IMR-90 (cell line): ENCODE measurements around the gene NOC2L. TPM values are rescaled to one million over a fixed set of nuclear protein-coding genes. Genes with fewer than 3 reads are reported as not detected.
A peak's percentile ranks its signal among the peaks of the same experiment; 100 is the strongest.

Experiments used
- ATAC-seq: fragments of 200-7000 bp; cut with Tn5 transposase; 2 replicates; pipeline ENCODE4 v1.9.1; 2020; ENCODE audit warnings: low read depth, mild to moderate bottlenecking, moderate library complexity
- BruUV-seq: library from RNA; stranded (reverse); fragments of 400-500 nt; replicated peaks from 2 replicates; lab custom pipeline; 2021; lab: Mats Ljungman, UMichigan
- CTCF ChIA-PET: fragments of 300-600 bp; formaldehyde crosslinking; extraction: SDS; loops from one replicate; lab custom pipeline; 2021; ENCODE audit warnings: antibody characterized with exemption; lab: Yijun Ruan, JAX
- POLR2A ChIA-PET: fragments of 300-600 bp; sonication (Branson Sonifier 250); formaldehyde crosslinking; loops from one replicate; lab custom pipeline; 2022; ENCODE audit warnings: antibody characterized with exemption; ENCODE audit not compliant: unreplicated experiment; lab: Charles Lee
- DNase-seq: peaks from one replicate; pipeline ENCODE4 v3.0.0; 2013
- H2AFZ ChIP-seq: replicated peaks from 2 replicates; pipeline ENCODE3; 2013; ENCODE audit warnings: low read length, mild to moderate bottlenecking; ENCODE audit not compliant: poor library complexity
- H2AK5ac ChIP-seq: 2 replicates; pipeline ENCODE4 v1.6.1; 2013; ENCODE audit warnings: low read depth, low read length, inconsistent platforms
- H2AK9ac ChIP-seq: replicated peaks from 2 replicates; pipeline ENCODE3; 2013; ENCODE audit warnings: mild to moderate bottlenecking, low read depth, low read length, moderate library complexity; ENCODE audit not compliant: poor library complexity
- H2BK120ac ChIP-seq: 2 replicates; pipeline ENCODE4 v1.6.1; 2013; ENCODE audit warnings: low read depth, low read length, inconsistent platforms
- H2BK15ac ChIP-seq: 3 replicates; pipeline ENCODE4 v1.6.1; 2013; ENCODE audit warnings: low read depth, low read length, inconsistent platforms
- H2BK20ac ChIP-seq: 2 replicates; pipeline ENCODE4 v1.6.1; 2013; ENCODE audit warnings: low read depth, mild to moderate bottlenecking, inconsistent platforms, low read length, moderate library complexity
- H2BK5ac ChIP-seq: 2 replicates; pipeline ENCODE4 v1.6.1; 2013; ENCODE audit warnings: mild to moderate bottlenecking, low read depth, low read length, inconsistent platforms; ENCODE audit not compliant: poor library complexity, severe bottlenecking
- H3K14ac ChIP-seq: replicated peaks from 2 replicates; pipeline ENCODE4 v1.6.1; 2013; ENCODE audit warnings: low read depth, low read length, inconsistent platforms
- H3K18ac ChIP-seq: 2 replicates; pipeline ENCODE4 v1.6.1; 2013; ENCODE audit warnings: low read depth, low read length, control low read depth
- H3K23ac ChIP-seq: 2 replicates; pipeline ENCODE4 v1.6.1; 2013; ENCODE audit warnings: low read depth, low read length, inconsistent platforms
- H3K27ac ChIP-seq: 2 replicates; pipeline ENCODE4 v1.5.1; 2013; ENCODE audit warnings: mild to moderate bottlenecking, control low read depth, low read length; ENCODE audit not compliant: insufficient read depth
- H3K27me3 ChIP-seq: 2 replicates; pipeline ENCODE4 v1.6.1; 2013; ENCODE audit warnings: low read length; ENCODE audit not compliant: control insufficient read depth, insufficient read depth
- H3K36me3 ChIP-seq: 2 replicates; pipeline ENCODE4 v1.6.1; 2013; ENCODE audit warnings: low read length, mixed read lengths; ENCODE audit not compliant: control insufficient read depth, insufficient read depth
- H3K4ac ChIP-seq: 2 replicates; pipeline ENCODE4 v1.6.1; 2013; ENCODE audit warnings: low read depth, low read length, inconsistent platforms
- H3K4me1 ChIP-seq: 2 replicates; pipeline ENCODE4 v1.6.1; 2013; ENCODE audit warnings: low read length, mixed read lengths; ENCODE audit not compliant: control insufficient read depth, insufficient read depth
- H3K4me2 ChIP-seq: 2 replicates; pipeline ENCODE4 v1.6.1; 2013; ENCODE audit warnings: low read depth, mild to moderate bottlenecking, control low read depth, low read length, moderate library complexity
- H3K4me3 ChIP-seq: 2 replicates; pipeline ENCODE4 v1.5.1; 2013; ENCODE audit warnings: low read depth, mild to moderate bottlenecking, control low read depth, low read length, moderate library complexity; ENCODE audit not compliant: insufficient read depth
- H3K56ac ChIP-seq: 2 replicates; pipeline ENCODE4 v1.6.1; 2013; ENCODE audit warnings: low read length, inconsistent platforms; ENCODE audit not compliant: insufficient read depth; ENCODE audit errors: extremely low read depth
- H3K79me1 ChIP-seq, 2 experiments: 2 replicates each; pipeline ENCODE4 v1.6.1; 2013; ENCODE audit warnings: low read length in 2 of 2, inconsistent platforms in 1 of 2, low read depth in 1 of 2
- H3K9ac ChIP-seq: 2 replicates; pipeline ENCODE4 v1.6.1; 2013; ENCODE audit warnings: low read depth, low read length, control low read depth
- H3K9me1 ChIP-seq: 2 replicates; pipeline ENCODE4 v1.6.1; 2013; ENCODE audit warnings: low read length, inconsistent platforms; ENCODE audit not compliant: insufficient read depth
- H3K9me3 ChIP-seq: 2 replicates; pipeline ENCODE4 v1.6.1; 2013; ENCODE audit warnings: low read length; ENCODE audit not compliant: control insufficient read depth, insufficient read depth
- H4K20me1 ChIP-seq: 2 replicates; pipeline ENCODE4 v1.6.1; 2013; ENCODE audit warnings: low read length, inconsistent platforms; ENCODE audit not compliant: insufficient read depth
- H4K5ac ChIP-seq: 2 replicates; pipeline ENCODE4 v1.6.1; 2013; ENCODE audit warnings: mild to moderate bottlenecking, low read depth, low read length, control low read depth
- H4K8ac ChIP-seq, 2 experiments: 2 replicates each; pipeline ENCODE4 v1.6.1; 2013; ENCODE audit warnings: low read depth in 2 of 2, low read length in 2 of 2, control low read depth in 1 of 2, inconsistent platforms in 1 of 2
- H4K91ac ChIP-seq: 2 replicates; pipeline ENCODE4 v1.6.1; 2013; ENCODE audit warnings: low read depth, low read length, inconsistent platforms; ENCODE audit not compliant: insufficient read depth
- BHLHE40 ChIP-seq: fragments of 150-350 bp; IDR thresholded peaks from 2 replicates; pipeline ENCODE4 v1.6.1; 2016; ENCODE audit warnings: mild to moderate bottlenecking, low read depth, low read length
- CEBPB ChIP-seq: IDR thresholded peaks from 2 replicates; pipeline ENCODE4 v1.6.1; 2012; ENCODE audit warnings: low read depth, low read length, improper control_type of control experiment
- CHD1 ChIP-seq: IDR thresholded peaks from 2 replicates; pipeline ENCODE4 v1.6.1; 2012; ENCODE audit warnings: low read depth, low read length, improper control_type of control experiment
- ELK1 ChIP-seq: fragments of 150-350 bp; IDR thresholded peaks from 2 replicates; pipeline ENCODE4 v1.6.1; 2016; ENCODE audit warnings: low read depth, mild to moderate bottlenecking, low read length, moderate library complexity, borderline replicate concordance
- MAZ ChIP-seq: IDR thresholded peaks from 2 replicates; pipeline ENCODE4 v1.6.1; 2012; ENCODE audit warnings: low read depth, mild to moderate bottlenecking, low read length, improper control_type of control experiment, moderate library complexity, borderline replicate concordance
- NFE2L2 ChIP-seq: fragments of 150-350 bp; IDR thresholded peaks from 2 replicates; pipeline ENCODE4 v1.6.1; 2016; ENCODE audit warnings: low read depth, mild to moderate bottlenecking, low read length
- RAD21 ChIP-seq: IDR thresholded peaks from 2 replicates; pipeline ENCODE4 v1.6.1; 2012; ENCODE audit warnings: low read length, improper control_type of control experiment
- USF2 ChIP-seq: fragments of 150-350 bp; IDR thresholded peaks from 2 replicates; pipeline ENCODE4 v1.6.1; 2017; ENCODE audit warnings: mild to moderate bottlenecking, antibody characterized with exemption, low read length, low read depth
- WGBS, 2 experiments: methylation state at CpG; one replicate each; pipeline versions ENCODE4 v1.1.5 to v1.1.7; 2013; ENCODE audit warnings: missing lambda C conversion rate in 2 of 2; ENCODE audit not compliant: insufficient read length in 1 of 2; ENCODE audit errors: extremely low coverage in 2 of 2; 5-methylcytosine and 5-hydroxymethylcytosine counted together
- dilution Hi-C: fragments of 300-500 bp; cut with HindIII; formaldehyde crosslinking; loops from one replicate; pipeline ENCODE4 v1.14.3; 2018; ENCODE audit warnings: low sequenced_read_pairs; ENCODE audit not compliant: unreplicated experiment
- in situ Hi-C: fragments of 300-500 bp; cut with MboI; formaldehyde crosslinking; loops from 3 replicates; pipeline ENCODE4 v1.14.3; 2019; ENCODE audit warnings: low sequenced_read_pairs, inconsistent platforms, mixed read lengths
- intact Hi-C: fragments of 100-400 bp; cut with micrococcal nuclease; formaldehyde crosslinking; loops from 2 replicates; pipeline ENCODE4 v1.10.0; 2022
- polyA plus RNA-seq, 3 experiments: library from polyadenylated mRNA; depleted of rRNA; stranded (reverse); fragments of >200 nt; gene quantifications; 2 replicates each; pipeline ENCODE4 v1.2.3, GENCODE V29; 2012; ENCODE audit warnings: low replicate concordance in 1 of 3
- total RNA-seq: library from RNA; depleted of rRNA; stranded (reverse); fragments of >200 nt; gene quantifications from 2 replicates; pipeline ENCODE4 v1.2.3, GENCODE V29; 2012

Gene NOC2L
- total and polyA plus RNA-seq, 2 of the 4 experiments (the other 2 are of a cell fraction) = 74.2 to 106 TPM

GRCh38 chr1:967466-968343 is 8.6 kb upstream of the NOC2L start:
- intact Hi-C loops = no loop called here
- no peak overlapping the region; the same call in 1 of the 2 replicates for H3K4ac ChIP-seq
- no peaks in the 10 kb centered on the region for H3K9me3 ChIP-seq
- no peak overlapping the region for H3K14ac ChIP-seq
- peaks cover 0 to 10% of the 10 kb centered on the region in 2 experiments; a peak in 1 of 4 replicates for H3K79me1 ChIP-seq
- H4K5ac ChIP-seq = no peak overlapping the region
- H4K8ac ChIP-seq = peak overlapping the region in 1 of 2 experiments; percentile 59; a peak in 2 of 4 replicates
- H4K91ac ChIP-seq = no peak overlapping the region; the same call in 1 of the 2 replicates
- DNase-seq (no peak), ATAC-seq (no peak)
- no peak overlapping the region for H3K27ac ChIP-seq
- H3K9me1 ChIP-seq = peaks cover 6% of the 10 kb centered on the region
- no peak overlapping the region for H2BK20ac ChIP-seq
- no peak overlapping the region for H3K56ac ChIP-seq
- no peak overlapping the region for H3K9ac ChIP-seq
- H3K4me2 ChIP-seq = no peak overlapping the region
- TF ChIP-seq CEBPB = no peak
- no peak for TF ChIP-seq ELK1
- no peak for TF ChIP-seq RAD21
- TF ChIP-seq MAZ = no peak
- no peak for TF ChIP-seq NFE2L2
- no peak for TF ChIP-seq USF2
- no peak for TF ChIP-seq CHD1
- TF ChIP-seq BHLHE40 = no peak
- H2BK15ac ChIP-seq = no peak overlapping the region
- no peak overlapping the region for H3K23ac ChIP-seq
- BruUV-seq = no TSS peak
- in situ Hi-C loops = no loop called here
- H2AK9ac ChIP-seq = peak overlapping the region; percentile 81
- H3K4me3 ChIP-seq = no peak overlapping the region
- H3K4me1 ChIP-seq = peaks cover 6% of the 10 kb centered on the region; the same call in 1 of the 2 replicates
- no peak overlapping the region for H3K18ac ChIP-seq
- ChIA-PET CTCF (no interaction called here), POLR2A (no interaction called here)
- H3K27me3 ChIP-seq = peaks cover 5% of the 10 kb centered on the region; the same call in 1 of the 2 replicates
- peaks cover 11% of the 10 kb centered on the region for H3K36me3 ChIP-seq
- peak overlapping the region; percentile 91 for H2AFZ ChIP-seq
- H4K20me1 ChIP-seq = no peaks in the 10 kb centered on the region; the same call in 1 of the 2 replicates
- H2AK5ac ChIP-seq = peak overlapping the region; percentile 72; the same call in 1 of the 2 replicates
- 84% methylated on average over 8 of the region's 23 CpGs; no CpG with 5 or more reads in 1 of the 2 experiments for WGBS, 2 experiments
- dilution Hi-C loops = no loop called here
- H2BK120ac ChIP-seq = no peak overlapping the region
- H2BK5ac ChIP-seq = no peak overlapping the region
